ENCODE results near the gene NOL3.

Gene NOL3

GRCh38 chr16:67195676-67196075, 25.3 kb downstream of the NOL3 start:
- no peak overlapping the region for H3K4me2 ChIP-seq (ENCODE audit: low read length)
- H3K4me1 ChIP-seq (ENCODE audit: control insufficient read depth, low read depth, low read length) = peaks cover 3% of the 10 kb centered on the region
- H3K9ac ChIP-seq (ENCODE audit: low read length) = no peak overlapping the region
- H3K79me1 ChIP-seq (ENCODE audit: low read length) = peaks cover 16% of the 10 kb centered on the region
- H4K5ac ChIP-seq (ENCODE audit: low read length) = no peak overlapping the region
- H3K18ac ChIP-seq (ENCODE audit: low read length) = no peak overlapping the region
- no peak overlapping the region for H3K56ac ChIP-seq (ENCODE audit: low read length)
- H2BK5ac ChIP-seq (ENCODE audit: low read length) = no peak overlapping the region
- H3K79me2 ChIP-seq (ENCODE audit: control insufficient read depth, insufficient read depth, low read length) = peaks cover 24% of the 10 kb centered on the region
- no peak overlapping the region for H2AK5ac ChIP-seq (ENCODE audit: low read length)
- DNase-seq = no peak
- WGBS (ENCODE audit: extremely low coverage, insufficient coverage, low lambda C conversion rate) = no CpG with 5 or more reads among the region's 5 CpGs
- H2BK15ac ChIP-seq (replicated peaks; ENCODE audit: low read depth) = no peak overlapping the region
- H3K23ac ChIP-seq (ENCODE audit: low read length) = no peak overlapping the region
- no peak overlapping the region for H3K4ac ChIP-seq (ENCODE audit: low read depth, low read length)
- no peak overlapping the region for H3K4me3 ChIP-seq (ENCODE audit: low read length)
- H3K27ac ChIP-seq (ENCODE audit: low read depth, low read length) = no peak overlapping the region
- no peak overlapping the region for H2BK120ac ChIP-seq (ENCODE audit: low read depth, low read length)
- H3K36me3 ChIP-seq (ENCODE audit: control insufficient read depth, insufficient read depth, low read length) = peaks cover 27% of the 10 kb centered on the region
- H4K8ac ChIP-seq (ENCODE audit: low read depth, low read length) = no peak overlapping the region
- no peaks in the 10 kb centered on the region for H3K27me3 ChIP-seq (ENCODE audit: insufficient read depth, low read length, poor library complexity)

GRCh38 chr16:67196881-67197280, 26.5 kb downstream of the NOL3 start:
- no peak overlapping the region for H4K8ac ChIP-seq (ENCODE audit: low read depth, low read length)
- peaks cover 16% of the 10 kb centered on the region for H3K79me1 ChIP-seq (ENCODE audit: low read length)
- no peak overlapping the region for H2BK15ac ChIP-seq (replicated peaks; ENCODE audit: low read depth)
- H3K27me3 ChIP-seq (ENCODE audit: insufficient read depth, low read length, poor library complexity) = no peaks in the 10 kb centered on the region
- H2BK120ac ChIP-seq (ENCODE audit: low read depth, low read length) = no peak overlapping the region
- H3K18ac ChIP-seq (ENCODE audit: low read length) = no peak overlapping the region
- H3K4ac ChIP-seq (ENCODE audit: low read depth, low read length) = no peak overlapping the region
- H3K4me3 ChIP-seq (ENCODE audit: low read length) = no peak overlapping the region
- no peak overlapping the region for H3K27ac ChIP-seq (ENCODE audit: low read depth, low read length)
- WGBS (ENCODE audit: extremely low coverage, insufficient coverage, low lambda C conversion rate) = no CpG with 5 or more reads among the region's 1 CpG
- no peak overlapping the region for H4K5ac ChIP-seq (ENCODE audit: low read length)
- no peak overlapping the region for H3K56ac ChIP-seq (ENCODE audit: low read length)
- H3K9ac ChIP-seq (ENCODE audit: low read length) = no peak overlapping the region
- no peak overlapping the region for H3K23ac ChIP-seq (ENCODE audit: low read length)
- H3K4me2 ChIP-seq (ENCODE audit: low read length) = no peak overlapping the region
- peaks cover 24% of the 10 kb centered on the region for H3K79me2 ChIP-seq (ENCODE audit: control insufficient read depth, insufficient read depth, low read length)
- peaks cover 3% of the 10 kb centered on the region for H3K4me1 ChIP-seq (ENCODE audit: control insufficient read depth, low read depth, low read length)
- DNase-seq = no peak
- no peak overlapping the region for H2BK5ac ChIP-seq (ENCODE audit: low read length)
- H3K36me3 ChIP-seq (ENCODE audit: control insufficient read depth, insufficient read depth, low read length) = peaks cover 27% of the 10 kb centered on the region
- no peak overlapping the region for H2AK5ac ChIP-seq (ENCODE audit: low read length)

- peaks cover 18% of the 10 kb centered on the region for H3K79me2 ChIP-seq (ENCODE audit: control insufficient read depth, insufficient read depth, low read length)
- H3K23ac ChIP-seq (ENCODE audit: low read length) = no peak overlapping the region
- no peak overlapping the region for H4K5ac ChIP-seq (ENCODE audit: low read length)
- no CpG with 5 or more reads among the region's 6 CpGs for WGBS (ENCODE audit: extremely low coverage, insufficient coverage, low lambda C conversion rate)
- no peak overlapping the region for H3K56ac ChIP-seq (ENCODE audit: low read length)
- H3K79me1 ChIP-seq (ENCODE audit: low read length) = peaks cover 16% of the 10 kb centered on the region
- no peak overlapping the region for H2BK15ac ChIP-seq (replicated peaks; ENCODE audit: low read depth)
- no peak overlapping the region for H3K4me2 ChIP-seq (ENCODE audit: low read length)
- no peak overlapping the region for H3K27ac ChIP-seq (ENCODE audit: low read depth, low read length)
- H3K4ac ChIP-seq (ENCODE audit: low read depth, low read length) = no peak overlapping the region
- H2BK120ac ChIP-seq (ENCODE audit: low read depth, low read length) = no peak overlapping the region
- peaks cover 27% of the 10 kb centered on the region for H3K36me3 ChIP-seq (ENCODE audit: control insufficient read depth, insufficient read depth, low read length)
- no peaks in the 10 kb centered on the region for H3K27me3 ChIP-seq (ENCODE audit: insufficient read depth, low read length, poor library complexity)
- DNase-seq = no peak
- H2BK5ac ChIP-seq (ENCODE audit: low read length) = no peak overlapping the region
- H3K9ac ChIP-seq (ENCODE audit: low read length) = no peak overlapping the region
- H3K4me1 ChIP-seq (ENCODE audit: control insufficient read depth, low read depth, low read length) = peaks cover 3% of the 10 kb centered on the region
- H2AK5ac ChIP-seq (ENCODE audit: low read length) = no peak overlapping the region
- no peak overlapping the region for H3K18ac ChIP-seq (ENCODE audit: low read length)
- H3K4me3 ChIP-seq (ENCODE audit: low read length) = no peak overlapping the region
- H4K8ac ChIP-seq (ENCODE audit: low read depth, low read length) = no peak overlapping the region
Observed at GRCh38 chr16:67197704-67198103, 27.4 kb downstream of the NOL3 start.

- no peak overlapping the region for H3K4me3 ChIP-seq (ENCODE audit: low read length)
- peaks cover 12% of the 10 kb centered on the region for H3K79me2 ChIP-seq (ENCODE audit: control insufficient read depth, insufficient read depth, low read length)
- no peak overlapping the region for H2AK5ac ChIP-seq (ENCODE audit: low read length)
- peaks cover under 1% of the 10 kb centered on the region for H3K4me1 ChIP-seq (ENCODE audit: control insufficient read depth, low read depth, low read length)
- H3K27ac ChIP-seq (ENCODE audit: low read depth, low read length) = no peak overlapping the region
- no peak overlapping the region for H3K4ac ChIP-seq (ENCODE audit: low read depth, low read length)
- H3K27me3 ChIP-seq (ENCODE audit: insufficient read depth, low read length, poor library complexity) = no peaks in the 10 kb centered on the region
- H4K8ac ChIP-seq (ENCODE audit: low read depth, low read length) = no peak overlapping the region
- no peak overlapping the region for H3K4me2 ChIP-seq (ENCODE audit: low read length)
- H4K5ac ChIP-seq (ENCODE audit: low read length) = no peak overlapping the region
- no peak overlapping the region for H2BK120ac ChIP-seq (ENCODE audit: low read depth, low read length)
- H3K23ac ChIP-seq (ENCODE audit: low read length) = no peak overlapping the region
- peaks cover 27% of the 10 kb centered on the region for H3K36me3 ChIP-seq (ENCODE audit: control insufficient read depth, insufficient read depth, low read length)
- no CpG with 5 or more reads among the region's 12 CpGs for WGBS (ENCODE audit: extremely low coverage, insufficient coverage, low lambda C conversion rate)
- H3K79me1 ChIP-seq (ENCODE audit: low read length) = peaks cover 11% of the 10 kb centered on the region
- no peak overlapping the region for H3K56ac ChIP-seq (ENCODE audit: low read length)
- H2BK15ac ChIP-seq (replicated peaks; ENCODE audit: low read depth) = no peak overlapping the region
- H3K18ac ChIP-seq (ENCODE audit: low read length) = no peak overlapping the region
- H2BK5ac ChIP-seq (ENCODE audit: low read length) = no peak overlapping the region
- peak; percentile 63 for DNase-seq
- no peak overlapping the region for H3K9ac ChIP-seq (ENCODE audit: low read length)
Observed at GRCh38 chr16:67198238-67198734, 27.9 kb downstream of the NOL3 start.

GRCh38 chr16:67199011-67199807, 28.9 kb downstream of the NOL3 start, which contains the start of gene ELMO3:
ELMO3 (plus strand) TSS chr16:67199131; CDS start chr16:67199327, 196 bp downstream.
- Histone ChIP-seq H3K4me1 (ENCODE audit: control insufficient read depth, low read depth, low read length) (no peaks in the 10 kb centered on the region), H3K27me3 (ENCODE audit: insufficient read depth, low read length, poor library complexity) (no peaks in the 10 kb centered on the region), H3K9ac (ENCODE audit: low read length) (peak within 1 kb of the TSS; percentile 72), H2BK120ac (ENCODE audit: low read depth, low read length) (no peak within 1 kb of the TSS), H2BK5ac (ENCODE audit: low read length) (no peak within 1 kb of the TSS), H3K36me3 (ENCODE audit: control insufficient read depth, insufficient read depth, low read length) (peaks cover 27% of the 10 kb centered on the region), H3K56ac (ENCODE audit: low read length) (peak within 1 kb of the TSS; percentile 81), H3K4me3 (ENCODE audit: low read length) (peak within 1 kb of the TSS; percentile 47), H3K79me1 (ENCODE audit: low read length) (peaks cover 4% of the 10 kb centered on the region), H3K4ac (ENCODE audit: low read depth, low read length) (no peak within 1 kb of the TSS), H2BK15ac (replicated peaks; ENCODE audit: low read depth) (no peak within 1 kb of the TSS), H3K23ac (ENCODE audit: low read length) (no peak within 1 kb of the TSS), H4K5ac (ENCODE audit: low read length) (no peak within 1 kb of the TSS), H3K27ac (ENCODE audit: low read depth, low read length) (no peak within 1 kb of the TSS), H3K18ac (ENCODE audit: low read length) (no peak within 1 kb of the TSS), H3K79me2 (ENCODE audit: control insufficient read depth, insufficient read depth, low read length) (peaks cover 3% of the 10 kb centered on the region), H4K8ac (ENCODE audit: low read depth, low read length) (no peak within 1 kb of the TSS), H2AK5ac (ENCODE audit: low read length) (no peak within 1 kb of the TSS), H3K4me2 (ENCODE audit: low read length) (peak within 1 kb of the TSS; percentile 76)
- WGBS (ENCODE audit: extremely low coverage, insufficient coverage, low lambda C conversion rate) = no CpG with 5 or more reads among the region's 61 CpGs
- peak; percentile 90 for DNase-seq
